Astrocyte of the cerebellum (primary cell): Measurements from ENCODE around the gene TTLL4.

Source experiments
- DNase-seq: peaks from one replicate; pipeline ENCODE4 v3.0.0-alpha.2; 2011; ENCODE audit warnings: low read depth
- H3K4me3 ChIP-seq: 2 replicates; pipeline ENCODE4 v1.5.1; 2011; ENCODE audit warnings: mild to moderate bottlenecking, low read depth, low read length, moderate library complexity
- in situ Hi-C: cut with HindIII; loops from 2 replicates; pipeline ENCODE4 v1.10.0; 2017; ENCODE audit warnings: low sequenced_read_pairs
- TF ChIP-seq, protein P1 (sequence below): IDR thresholded peaks from 2 replicates; pipeline ENCODE4 v1.5.1; 2012; ENCODE audit warnings: low read length, low read depth, moderate library complexity, mild to moderate bottlenecking; ENCODE audit errors: missing control alignments

The TTLL4 gene

DNA sequence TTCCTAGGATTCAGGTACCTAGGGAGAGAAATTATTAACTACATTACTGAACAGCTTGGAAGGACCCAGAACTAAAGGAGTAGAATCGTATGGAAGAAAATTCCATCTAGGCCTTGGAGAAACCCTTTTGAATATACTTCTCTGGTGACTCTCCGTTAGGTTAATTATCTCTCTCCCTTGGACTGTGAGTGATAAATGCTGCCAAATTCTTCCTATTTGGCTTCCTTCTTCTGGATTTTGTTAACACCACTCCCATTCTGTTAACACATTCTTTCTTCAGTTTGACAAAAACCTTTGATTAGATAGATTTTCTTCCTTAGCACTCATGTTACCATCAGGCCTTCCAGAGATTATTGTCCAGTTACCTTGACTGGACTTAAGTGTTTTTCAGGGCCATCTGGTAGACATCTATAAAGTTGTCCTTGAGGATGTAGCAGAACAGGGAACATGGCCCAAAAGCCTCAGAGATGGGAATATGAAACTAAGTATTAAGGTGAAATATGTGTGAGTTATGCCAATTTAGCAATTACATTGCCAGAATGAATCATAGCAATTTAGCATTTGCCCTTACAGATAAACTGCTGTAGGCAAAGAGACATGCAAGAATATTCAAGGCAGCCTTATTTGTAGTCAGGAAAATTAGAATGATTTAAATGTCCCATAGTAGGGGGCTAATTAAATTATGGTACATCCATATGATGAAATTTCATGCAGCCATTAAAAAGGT lies 78.1 kb downstream of the TTLL4 start:
- DNase-seq = no peak
- in situ Hi-C loops = no loop called here
- no peak overlapping the region for H3K4me3 ChIP-seq
- TF ChIP-seq, protein P1, sequence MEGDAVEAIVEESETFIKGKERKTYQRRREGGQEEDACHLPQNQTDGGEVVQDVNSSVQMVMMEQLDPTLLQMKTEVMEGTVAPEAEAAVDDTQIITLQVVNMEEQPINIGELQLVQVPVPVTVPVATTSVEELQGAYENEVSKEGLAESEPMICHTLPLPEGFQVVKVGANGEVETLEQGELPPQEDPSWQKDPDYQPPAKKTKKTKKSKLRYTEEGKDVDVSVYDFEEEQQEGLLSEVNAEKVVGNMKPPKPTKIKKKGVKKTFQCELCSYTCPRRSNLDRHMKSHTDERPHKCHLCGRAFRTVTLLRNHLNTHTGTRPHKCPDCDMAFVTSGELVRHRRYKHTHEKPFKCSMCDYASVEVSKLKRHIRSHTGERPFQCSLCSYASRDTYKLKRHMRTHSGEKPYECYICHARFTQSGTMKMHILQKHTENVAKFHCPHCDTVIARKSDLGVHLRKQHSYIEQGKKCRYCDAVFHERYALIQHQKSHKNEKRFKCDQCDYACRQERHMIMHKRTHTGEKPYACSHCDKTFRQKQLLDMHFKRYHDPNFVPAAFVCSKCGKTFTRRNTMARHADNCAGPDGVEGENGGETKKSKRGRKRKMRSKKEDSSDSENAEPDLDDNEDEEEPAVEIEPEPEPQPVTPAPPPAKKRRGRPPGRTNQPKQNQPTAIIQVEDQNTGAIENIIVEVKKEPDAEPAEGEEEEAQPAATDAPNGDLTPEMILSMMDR = no peak

DNA sequence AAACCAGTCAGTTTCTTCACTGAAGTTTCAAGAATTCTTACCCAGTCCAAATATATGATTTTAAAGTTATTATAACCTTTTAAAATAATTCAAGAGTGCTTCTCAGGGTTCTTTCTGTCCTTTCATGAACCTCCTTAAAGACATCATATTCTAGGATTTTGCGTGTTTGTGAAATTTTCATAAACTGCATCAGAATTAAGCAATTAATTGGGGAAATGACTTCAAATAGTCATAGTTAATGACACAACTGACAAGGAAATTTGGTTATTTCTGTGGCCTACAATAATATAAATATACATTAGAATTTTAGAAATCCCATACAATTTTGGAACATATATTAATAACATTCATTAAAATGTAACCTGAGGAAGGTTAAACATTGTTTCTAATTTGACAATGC lies 81.8 kb downstream of the TTLL4 start:
- no peak overlapping the region for H3K4me3 ChIP-seq
- DNase-seq = no peak
- in situ Hi-C loops = no loop called here
- TF ChIP-seq, protein P1 = no peak

DNA sequence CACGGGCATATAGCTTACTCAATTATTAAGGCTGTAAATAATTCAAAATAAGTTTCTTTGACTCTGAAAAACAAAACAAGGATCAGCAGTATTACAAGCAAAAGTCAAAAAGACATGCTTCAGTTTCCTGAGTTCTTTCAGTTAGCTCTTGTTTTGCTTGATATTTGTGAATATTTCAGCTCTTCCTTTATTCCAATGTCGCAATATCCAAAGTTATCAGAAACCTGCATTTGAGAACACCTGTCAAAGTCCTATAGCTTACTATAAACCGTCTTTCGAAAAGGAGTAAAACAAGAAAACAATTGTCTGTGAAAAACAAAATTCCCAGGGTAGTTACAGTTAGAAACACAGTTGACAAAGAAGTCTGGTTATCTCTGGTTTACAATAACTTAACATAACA lies 86.1 kb downstream of the TTLL4 start:
- in situ Hi-C loops = no loop called here
- TF ChIP-seq, protein P1 = no peak
- no peak overlapping the region for H3K4me3 ChIP-seq
- DNase-seq = no peak

DNA sequence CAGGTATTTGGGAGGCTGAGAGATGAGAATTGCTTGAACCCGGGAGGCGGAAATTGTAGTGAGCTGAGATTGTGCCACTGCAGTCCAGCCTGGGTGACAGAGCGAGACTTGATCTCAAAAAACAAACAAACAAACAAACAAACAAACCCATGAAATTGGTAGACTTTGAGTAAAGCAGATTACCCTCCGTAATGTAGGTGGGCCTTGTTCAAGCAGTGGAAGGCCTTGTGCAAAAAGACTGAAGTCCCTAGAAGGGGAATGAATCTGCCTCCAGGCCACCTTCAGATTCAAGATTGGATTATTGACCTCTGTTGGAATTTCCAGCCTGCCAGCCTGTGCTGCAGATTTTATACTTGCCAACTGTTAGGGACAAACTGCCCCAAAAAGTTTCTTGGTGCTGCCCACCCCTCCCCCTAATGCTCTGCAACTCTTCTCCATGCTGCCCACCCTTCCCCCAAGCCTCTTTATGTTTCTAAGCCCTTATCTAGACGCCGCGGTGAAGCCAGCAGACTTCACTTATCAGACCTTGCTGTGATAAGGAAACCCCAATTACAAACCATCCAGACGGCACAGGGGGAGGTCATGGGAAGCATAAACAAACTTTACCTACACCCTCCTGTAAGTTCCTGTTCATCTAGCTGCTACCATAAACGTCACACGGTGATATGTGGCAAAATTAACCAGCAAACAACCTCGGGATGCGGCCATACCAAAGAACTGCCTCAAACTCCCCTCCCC lies 88.3 kb downstream of the TTLL4 start:
- DNase-seq = no peak
- in situ Hi-C loops = no loop called here
- TF ChIP-seq, protein P1 = no peak
- no peak overlapping the region for H3K4me3 ChIP-seq

DNA sequence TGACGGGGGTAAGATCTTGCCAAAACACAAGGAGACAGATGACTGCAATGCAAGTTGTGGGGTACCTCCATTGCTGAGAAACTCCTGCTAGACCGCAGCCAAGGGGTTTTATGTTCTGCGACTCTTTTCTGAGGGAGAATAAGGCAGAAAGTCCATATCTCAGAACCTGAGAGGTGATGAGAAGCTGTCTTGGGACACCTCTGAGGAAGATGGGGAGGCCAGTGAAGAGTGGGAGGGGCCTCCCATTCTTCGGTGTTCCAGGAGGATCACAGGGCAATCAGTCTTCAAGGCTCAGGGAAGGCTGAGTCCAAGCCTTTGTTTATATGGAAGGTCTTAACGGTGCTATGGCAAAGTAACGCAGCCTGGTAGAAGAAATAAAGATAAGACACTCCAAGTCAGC lies 89.4 kb downstream of the TTLL4 start:
- in situ Hi-C loops = no loop called here
- no peak for DNase-seq
- TF ChIP-seq, protein P1 = no peak
- H3K4me3 ChIP-seq = no peak overlapping the region

DNA sequence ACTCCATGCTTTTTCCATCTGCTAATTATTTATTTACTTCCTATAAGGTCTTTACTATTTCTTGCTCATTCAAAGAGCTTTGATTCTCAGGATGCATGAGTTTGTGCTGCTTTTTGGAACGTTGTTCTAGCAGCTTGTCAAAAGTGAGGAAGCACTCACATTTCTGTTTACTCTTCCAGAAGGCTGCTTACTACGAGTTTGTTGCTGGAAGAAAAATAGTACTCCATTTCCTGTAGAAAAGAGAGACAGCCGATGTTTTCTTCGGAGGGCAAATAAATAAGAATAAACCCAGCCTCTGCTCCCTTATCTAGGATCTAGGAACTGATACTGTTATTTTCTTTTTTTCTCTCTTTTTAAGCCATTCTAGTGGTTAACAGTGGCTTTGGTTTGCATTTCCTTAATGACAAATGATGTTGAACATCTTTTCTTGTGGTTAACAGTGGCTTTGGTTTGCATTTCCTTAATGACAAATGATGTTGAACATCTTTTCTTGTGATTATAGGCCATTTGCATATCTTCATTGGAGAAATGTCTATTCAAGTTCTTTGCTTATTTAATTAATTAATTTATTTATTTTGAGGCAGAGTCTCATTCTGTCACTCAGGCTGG lies 91.9 kb downstream of the TTLL4 start:
- TF ChIP-seq, protein P1 = no peak
- no peak for DNase-seq
- in situ Hi-C loops = no loop called here
- no peak overlapping the region for H3K4me3 ChIP-seq
